HCT116 (cell line): Measurements from ENCODE around the gene IDH3G. TPM values are rescaled to one million over a fixed set of nuclear protein-coding genes. Genes with fewer than 3 reads are reported as not detected.

Experiments
- ATAC-seq: fragments of 200-7000 bp; cut with Tn5 transposase; 2 replicates; pipeline ENCODE4 v1.9.1; 2020; ENCODE audit warnings: mild to moderate bottlenecking, moderate library complexity
- BruUV-seq: library from RNA; stranded (reverse); fragments of 400-500 nt; replicated peaks from 2 replicates; lab custom pipeline; 2021; lab: Mats Ljungman, UMichigan
- CTCF ChIA-PET: fragments of 300-600 bp; sonication (Branson Sonifier 250); formaldehyde crosslinking; loops from one replicate; lab custom pipeline; 2021; ENCODE audit warnings: antibody characterized with exemption; lab: Charles Lee
- POLR2A ChIA-PET: fragments of 300-600, 350-600 bp; sonication (Branson Sonifier 250); formaldehyde crosslinking; loops from one replicate; lab custom pipeline; 2021; ENCODE audit warnings: antibody characterized with exemption; lab: Charles Lee
- RAD21 ChIA-PET, 2 experiments: fragments of 300-600 bp; sonication (Branson Sonifier 250); formaldehyde crosslinking; loops; one replicate each; lab custom pipeline; 2023; ENCODE audit warnings: low total read pairs in 2 of 2; ENCODE audit not compliant: uncharacterized antibody in 2 of 2, unreplicated experiment in 2 of 2, low non-redundant PET in 1 of 2; lab: Charles Lee
- DNase-seq: peaks from one replicate; pipeline ENCODE4 v3.0.0-alpha.2; 2010; ENCODE audit warnings: low read depth, low spot score
- H2AFZ ChIP-seq: fragments of 200-600 bp; shearing (Covaris generic), sonication (generic); 2 replicates; pipeline ENCODE4 v1.6.1; 2017; ENCODE audit warnings: low read depth, mixed run types, mixed read lengths, antibody characterized with exemption, low read length; ENCODE audit not compliant: poor library complexity, severe bottlenecking
- H3K27ac ChIP-seq: 2 replicates; pipeline ENCODE4 v1.5.1; 2012; ENCODE audit warnings: low read depth, low read length
- H3K27me3 ChIP-seq: fragments of 200-600 bp; sonication (generic); 2 replicates; pipeline ENCODE4 v1.6.1; 2016; ENCODE audit warnings: mixed run types, low read length, mixed read lengths; ENCODE audit not compliant: insufficient read depth
- H3K36me3 ChIP-seq, 2 experiments: fragments of 200-500 bp in 1 of 2; fragments of 200-600 bp in 1 of 2; sonication (Bioruptor generic) in 1 of 2; sonication (generic) in 1 of 2; 2 replicates each; pipeline versions ENCODE4 v1.5.1 to v1.6.1; 2014 to 2016; ENCODE audit warnings: low read length in 2 of 2, inconsistent platforms in 1 of 2, mixed read lengths in 1 of 2, mixed run types in 1 of 2; ENCODE audit not compliant: insufficient read depth in 2 of 2, control insufficient read depth in 1 of 2
- H3K4me1 ChIP-seq, 2 experiments: fragments of 200-600 bp in 1 of 2; sonication (generic) in 1 of 2; 2 replicates each; pipeline versions ENCODE4 v1.5.1 to v1.6.1; 2012 to 2017; ENCODE audit warnings: low read length in 2 of 2, inconsistent platforms in 1 of 2, mild to moderate bottlenecking in 1 of 2, mixed read lengths in 1 of 2, mixed run types in 1 of 2, moderate library complexity in 1 of 2; ENCODE audit not compliant: insufficient read depth in 2 of 2, control insufficient read depth in 1 of 2
- H3K4me2 ChIP-seq: fragments of 200-600 bp; sonication (generic); 2 replicates; pipeline ENCODE4 v1.6.1; 2017; ENCODE audit warnings: mixed run types, low read length, mixed read lengths
- H3K4me3 ChIP-seq, 2 experiments: fragments of 200-600 bp in 1 of 2; sonication (generic) in 1 of 2; replicated peaks in 1 of 2; 2 replicates each; pipeline ENCODE4 v1.5.1; 2011 to 2016; ENCODE audit warnings: low read length in 2 of 2, control low read depth in 1 of 2, low read depth in 1 of 2, mild to moderate bottlenecking in 1 of 2, mixed read lengths in 1 of 2, mixed run types in 1 of 2
- H3K79me2 ChIP-seq: fragments of 200-600 bp; sonication (generic); 2 replicates; pipeline ENCODE4 v1.6.1; 2017; ENCODE audit warnings: mild to moderate bottlenecking, mixed run types, low read length, moderate library complexity, mixed read lengths; ENCODE audit not compliant: insufficient read depth
- H3K9ac ChIP-seq: fragments of 200-600 bp; sonication (generic); 2 replicates; pipeline ENCODE4 v1.6.1; 2016; ENCODE audit warnings: low read length, mixed read lengths
- H3K9me2 ChIP-seq: fragments of 200-600 bp; sonication (generic), shearing (Covaris generic); 2 replicates; pipeline ENCODE4 v1.6.1; 2017; ENCODE audit warnings: mixed run types, mild to moderate bottlenecking, moderate library complexity; ENCODE audit not compliant: insufficient read depth
- H3K9me3 ChIP-seq, 2 experiments: fragments of 200-500 bp in 1 of 2; fragments of 200-600 bp in 1 of 2; sonication (Bioruptor generic) in 1 of 2; sonication (generic) in 1 of 2; 2 replicates each; pipeline ENCODE4 v1.6.1; 2014 to 2017; ENCODE audit warnings: low read length in 2 of 2, mixed read lengths in 2 of 2, inconsistent platforms in 1 of 2, low read depth in 1 of 2, mild to moderate bottlenecking in 1 of 2, mixed run types in 1 of 2, moderate library complexity in 1 of 2; ENCODE audit not compliant: control insufficient read depth in 1 of 2, insufficient read depth in 1 of 2
- H4K20me1 ChIP-seq: fragments of 200-600 bp; sonication (generic), shearing (Covaris generic); 2 replicates; pipeline ENCODE4 v1.6.1; 2017; ENCODE audit warnings: mixed run types, mild to moderate bottlenecking, moderate library complexity; ENCODE audit not compliant: insufficient read depth
- ATF3 ChIP-seq: IDR thresholded peaks from 2 replicates; pipeline ENCODE4 v1.6.1; 2012
- CBX3 ChIP-seq: IDR thresholded peaks from 2 replicates; pipeline ENCODE4 v1.6.1; 2012; ENCODE audit warnings: low read depth
- CEBPB ChIP-seq: IDR thresholded peaks from 2 replicates; pipeline ENCODE4 v1.6.1; 2012; ENCODE audit warnings: low read depth
- EGR1 ChIP-seq: IDR thresholded peaks from 2 replicates; pipeline ENCODE4 v1.6.1; 2012; ENCODE audit warnings: low read depth
- EZH2 ChIP-seq: fragments of 200-600 bp; sonication (generic); IDR thresholded peaks from 2 replicates; pipeline ENCODE4 v1.6.1; 2017; ENCODE audit warnings: antibody characterized with exemption, mixed run types
- EZH2phosphoT487 ChIP-seq: fragments of 200-600 bp; IDR thresholded peaks from 2 replicates; pipeline ENCODE4 v1.6.1; 2018; ENCODE audit warnings: antibody characterized with exemption, borderline replicate concordance
- FOSL1 ChIP-seq: IDR thresholded peaks from 2 replicates; pipeline ENCODE4 v1.6.1; 2012; ENCODE audit warnings: low read depth
- JUND ChIP-seq: IDR thresholded peaks from 2 replicates; pipeline ENCODE4 v1.6.1; 2012
- POLR2A ChIP-seq: IDR thresholded peaks from 2 replicates; pipeline ENCODE4 v1.7.0; 2011; ENCODE audit warnings: borderline replicate concordance; ENCODE audit not compliant: insufficient read depth, insufficient read length; ENCODE audit errors: extremely low read depth
- POLR2AphosphoS5 ChIP-seq: IDR thresholded peaks from 2 replicates; pipeline ENCODE4 v1.6.1; 2011; ENCODE audit warnings: mild to moderate bottlenecking, low read depth, low read length, moderate library complexity
- RAD21 ChIP-seq: IDR thresholded peaks from 2 replicates; pipeline ENCODE4 v1.6.1; 2012; ENCODE audit warnings: low read depth, mild to moderate bottlenecking
- SRF ChIP-seq: IDR thresholded peaks from 2 replicates; pipeline ENCODE4 v1.6.1; 2012; ENCODE audit warnings: low read depth
- TCF7L2 ChIP-seq: IDR thresholded peaks from 2 replicates; pipeline ENCODE4 v1.7.0; 2011; ENCODE audit warnings: borderline replicate concordance, inconsistent platforms; ENCODE audit not compliant: insufficient read depth, insufficient read length; ENCODE audit errors: extremely low read depth
- YY1 ChIP-seq: IDR thresholded peaks from 2 replicates; pipeline ENCODE4 v1.6.1; 2011; ENCODE audit warnings: low read length, low read depth, moderate library complexity, mild to moderate bottlenecking; ENCODE audit not compliant: insufficient replicate concordance; ENCODE audit errors: extremely low read depth
- ZBTB33 ChIP-seq: IDR thresholded peaks from 2 replicates; pipeline ENCODE4 v1.6.1; 2011; ENCODE audit warnings: mild to moderate bottlenecking, low read length, moderate library complexity; ENCODE audit not compliant: insufficient replicate concordance; ENCODE audit errors: extremely low read depth
- ZNF274 ChIP-seq: fragments of 200-500 bp; sonication (Bioruptor generic); IDR thresholded peaks from 2 replicates; pipeline ENCODE4 v1.6.1; 2014; ENCODE audit warnings: mild to moderate bottlenecking, low read depth, low read length, inconsistent platforms
- intact Hi-C: fragments of 100-400 bp; cut with micrococcal nuclease; formaldehyde crosslinking; loops from 2 replicates; pipeline ENCODE4 v1.10.0; 2022
- total RNA-seq: library from RNA; stranded (reverse); gene quantifications from one replicate; pipeline ENCODE4 v1.2.1, GENCODE V29; 2021; ENCODE audit not compliant: unreplicated experiment
- TF ChIP-seq, protein P1 (sequence below), 3 experiments: fragments of 200-600 bp in 1 of 3; sonication (generic) in 1 of 3; IDR thresholded peaks in 2 of 3; conservative IDR thresholded peaks in 1 of 3; 2 replicates each; pipeline ENCODE4 v1.5.1; 2012 to 2017; ENCODE audit warnings: low read depth in 2 of 3, low read length in 2 of 3, antibody characterized with exemption in 1 of 3, borderline replicate concordance in 1 of 3, control low read depth in 1 of 3, mild to moderate bottlenecking in 1 of 3, mixed read lengths in 1 of 3, mixed run types in 1 of 3, moderate library complexity in 1 of 3; ENCODE audit not compliant: insufficient read depth in 1 of 3
- TF ChIP-seq, protein P2 (sequence below): IDR thresholded peaks from 2 replicates; pipeline ENCODE4 v1.6.1; 2012

IDH3G gene
- total RNA-seq, 1 experiment from 2014 or later: 49.7 TPM

GRCh38 chrX:153827016-153827415 lies 32.8 kb upstream of the IDH3G start (continued):
- TF ChIP-seq ZBTB33: no peak
- TF ChIP-seq, protein P1, sequence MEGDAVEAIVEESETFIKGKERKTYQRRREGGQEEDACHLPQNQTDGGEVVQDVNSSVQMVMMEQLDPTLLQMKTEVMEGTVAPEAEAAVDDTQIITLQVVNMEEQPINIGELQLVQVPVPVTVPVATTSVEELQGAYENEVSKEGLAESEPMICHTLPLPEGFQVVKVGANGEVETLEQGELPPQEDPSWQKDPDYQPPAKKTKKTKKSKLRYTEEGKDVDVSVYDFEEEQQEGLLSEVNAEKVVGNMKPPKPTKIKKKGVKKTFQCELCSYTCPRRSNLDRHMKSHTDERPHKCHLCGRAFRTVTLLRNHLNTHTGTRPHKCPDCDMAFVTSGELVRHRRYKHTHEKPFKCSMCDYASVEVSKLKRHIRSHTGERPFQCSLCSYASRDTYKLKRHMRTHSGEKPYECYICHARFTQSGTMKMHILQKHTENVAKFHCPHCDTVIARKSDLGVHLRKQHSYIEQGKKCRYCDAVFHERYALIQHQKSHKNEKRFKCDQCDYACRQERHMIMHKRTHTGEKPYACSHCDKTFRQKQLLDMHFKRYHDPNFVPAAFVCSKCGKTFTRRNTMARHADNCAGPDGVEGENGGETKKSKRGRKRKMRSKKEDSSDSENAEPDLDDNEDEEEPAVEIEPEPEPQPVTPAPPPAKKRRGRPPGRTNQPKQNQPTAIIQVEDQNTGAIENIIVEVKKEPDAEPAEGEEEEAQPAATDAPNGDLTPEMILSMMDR (IDR thresholded peaks at IDR 0.05 in 2 of 3, conservative IDR thresholded peaks at IDR 0.05 in 1 of 3; ENCODE audit: borderline replicate concordance in 1 of 3, insufficient read depth in 1 of 3, low read depth in 2 of 3, low read length in 2 of 3): no peak
- no peak for TF ChIP-seq ZNF274
- TF ChIP-seq EGR1: no peak
- TF ChIP-seq CBX3: no peak
- TF ChIP-seq YY1: no peak
- TF ChIP-seq, all 23 proteins: peak for 0

DNA sequence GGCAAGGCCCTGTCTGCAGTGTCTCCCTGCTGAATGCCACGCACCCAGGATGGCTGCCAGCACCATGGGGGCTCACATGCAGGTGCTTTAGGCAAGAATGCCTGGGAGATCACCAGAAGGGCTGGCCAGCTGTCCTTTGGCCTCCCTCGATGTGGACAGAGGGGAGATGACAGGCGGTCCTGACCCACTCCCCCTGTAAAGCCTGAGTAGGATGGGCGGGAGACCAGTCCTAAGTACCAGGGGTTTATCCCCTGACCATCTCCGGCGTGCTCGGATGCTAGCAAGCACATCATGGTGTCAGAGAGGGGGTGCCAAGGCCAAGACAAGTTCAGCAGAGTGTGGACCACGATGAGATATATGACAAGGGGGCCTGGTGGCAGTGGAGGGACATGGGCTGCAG lies 30.9 kb upstream of the IDH3G start:
- H3K4me1 ChIP-seq: peaks cover 0 to 13% of the 10 kb centered on the region in 2 experiments; a peak in 2 of 4 replicates
- ATAC-seq (no peak), DNase-seq (no peak)
- H3K4me2 ChIP-seq: no peak overlapping the region
- H3K9ac ChIP-seq: no peak overlapping the region
- no peaks in the 10 kb centered on the region for H3K9me2 ChIP-seq
- no peaks in the 10 kb centered on the region for H4K20me1 ChIP-seq
- H3K79me2 ChIP-seq: no peaks in the 10 kb centered on the region
- no peaks in the 10 kb centered on the region for H3K27me3 ChIP-seq
- no peak overlapping the region for H3K27ac ChIP-seq
- CTCF ChIA-PET: no interaction called here
- RAD21 ChIA-PET: no interaction called here
- no peaks in the 10 kb centered on the region for H3K9me3 ChIP-seq
- no peaks in the 10 kb centered on the region for H3K36me3 ChIP-seq
- POLR2A ChIA-PET: no interaction called here
- no TSS peak for BruUV-seq
- H3K4me3 ChIP-seq: no peak overlapping the region
- intact Hi-C loops: no loop called here
- H2AFZ ChIP-seq: no peak overlapping the region
- no peak for TF ChIP-seq SRF
- TF ChIP-seq FOSL1: no peak
- TF ChIP-seq JUND: no peak
- TF ChIP-seq ATF3: no peak
- TF ChIP-seq ZNF274: no peak
- no peak for TF ChIP-seq EGR1
- TF ChIP-seq, protein P1 (IDR thresholded peaks at IDR 0.05 in 2 of 3, conservative IDR thresholded peaks at IDR 0.05 in 1 of 3; ENCODE audit: borderline replicate concordance in 1 of 3, insufficient read depth in 1 of 3, low read depth in 2 of 3, low read length in 2 of 3): no peak
- no peak for TF ChIP-seq CEBPB
- TF ChIP-seq EZH2phosphoT487: no peak
- TF ChIP-seq POLR2A: no peak
- TF ChIP-seq RAD21: no peak
- no peak for TF ChIP-seq EZH2
- no peak for TF ChIP-seq TCF7L2
- TF ChIP-seq CBX3: no peak
- TF ChIP-seq, protein P2, sequence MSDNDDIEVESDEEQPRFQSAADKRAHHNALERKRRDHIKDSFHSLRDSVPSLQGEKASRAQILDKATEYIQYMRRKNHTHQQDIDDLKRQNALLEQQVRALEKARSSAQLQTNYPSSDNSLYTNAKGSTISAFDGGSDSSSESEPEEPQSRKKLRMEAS: no peak
- TF ChIP-seq POLR2AphosphoS5: no peak
- TF ChIP-seq YY1: no peak
